Measurements from ENCODE around the gene UBAP2L.

Gene UBAP2L

DNA sequence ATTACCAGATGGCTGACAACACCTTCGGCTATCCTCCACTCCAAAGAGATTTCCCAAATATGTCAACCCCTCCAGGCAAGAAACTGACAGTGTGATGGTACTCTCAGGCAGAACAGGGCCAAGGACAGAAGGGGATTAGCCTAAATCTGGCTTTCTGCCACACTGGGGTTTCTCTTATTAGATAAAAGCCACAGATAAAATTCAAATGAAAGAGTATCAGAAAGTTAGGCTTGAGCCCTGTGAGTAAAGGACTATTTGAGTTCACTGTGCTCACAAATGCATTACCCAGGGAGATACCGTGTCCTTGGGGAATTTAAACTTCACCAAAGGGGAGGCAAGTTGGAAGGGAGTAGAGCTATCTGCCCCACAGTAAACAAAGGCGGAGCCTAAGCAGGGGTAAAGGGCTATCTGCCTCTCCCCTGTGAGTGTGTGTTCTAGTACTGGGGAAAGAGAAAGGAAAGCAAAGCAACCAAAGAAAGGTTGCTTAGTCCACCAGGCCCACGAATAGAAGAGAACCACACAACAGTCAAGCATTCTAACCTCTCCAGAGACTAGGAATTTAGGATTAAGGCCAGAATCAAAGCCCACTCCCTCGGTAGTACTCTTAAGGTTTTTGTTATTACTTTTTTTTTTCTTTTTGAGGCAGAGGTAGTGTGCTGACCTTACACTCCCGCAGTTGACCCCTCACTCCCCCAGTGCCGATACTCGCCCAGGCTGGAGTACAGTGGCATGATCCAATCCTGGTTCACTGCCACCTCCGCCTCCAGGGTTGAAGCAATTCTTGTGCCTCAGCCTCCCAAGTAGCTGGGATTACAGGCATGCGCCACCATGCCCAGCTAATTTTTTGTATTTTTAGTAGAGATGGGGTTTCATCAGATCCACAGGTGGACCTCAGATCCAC lies 41.6 kb upstream of the UBAP2L start:
- Histone ChIP-seq H4K20me1 (ENCODE audit: insufficient read depth, low read length, poor library complexity, severe bottlenecking) (peaks cover 75% of the 10 kb centered on the region), H2AFZ (ENCODE audit: low read length) (no peak overlapping the region), H3F3A (ENCODE audit: low read depth) (peaks cover 21% of the 10 kb centered on the region), H3K4me1 (ENCODE audit: insufficient read depth, low read length, poor library complexity, severe bottlenecking) (peaks cover 56% of the 10 kb centered on the region), H3K79me2 (ENCODE audit: insufficient read depth, low read length) (peaks cover 83% of the 10 kb centered on the region), H3K27me3 (ENCODE audit: insufficient read depth, low read length, poor library complexity, severe bottlenecking) (no peaks in the 10 kb centered on the region), H3K9me2 (replicated peaks; ENCODE audit: low read depth, low read length) (no peaks in the 10 kb centered on the region), H3K36me3 (ENCODE audit: insufficient read depth, low read length) (peaks cover 18% of the 10 kb centered on the region), H3K9ac (ENCODE audit: low read depth, low read length, poor library complexity, severe bottlenecking) (peak overlapping the region; percentile 96), H3K4me2 (ENCODE audit: low read depth, low read length, poor library complexity, severe bottlenecking) (peak overlapping the region; percentile 88), H3K9me3 (ENCODE audit: insufficient read depth, low read depth, low read length) (no peaks in the 10 kb centered on the region), H3K4me3 (ENCODE audit: low read length, poor library complexity, severe bottlenecking) (peak overlapping the region; percentile 97)
- TF ChIP-seq EZH2phosphoT487 (IDR thresholded peaks at IDR 0.05; ENCODE audit: borderline replicate concordance) (no peak), CTCF (conservative IDR thresholded peaks at IDR 0.05; ENCODE audit: low read length) (no peak)

DNA sequence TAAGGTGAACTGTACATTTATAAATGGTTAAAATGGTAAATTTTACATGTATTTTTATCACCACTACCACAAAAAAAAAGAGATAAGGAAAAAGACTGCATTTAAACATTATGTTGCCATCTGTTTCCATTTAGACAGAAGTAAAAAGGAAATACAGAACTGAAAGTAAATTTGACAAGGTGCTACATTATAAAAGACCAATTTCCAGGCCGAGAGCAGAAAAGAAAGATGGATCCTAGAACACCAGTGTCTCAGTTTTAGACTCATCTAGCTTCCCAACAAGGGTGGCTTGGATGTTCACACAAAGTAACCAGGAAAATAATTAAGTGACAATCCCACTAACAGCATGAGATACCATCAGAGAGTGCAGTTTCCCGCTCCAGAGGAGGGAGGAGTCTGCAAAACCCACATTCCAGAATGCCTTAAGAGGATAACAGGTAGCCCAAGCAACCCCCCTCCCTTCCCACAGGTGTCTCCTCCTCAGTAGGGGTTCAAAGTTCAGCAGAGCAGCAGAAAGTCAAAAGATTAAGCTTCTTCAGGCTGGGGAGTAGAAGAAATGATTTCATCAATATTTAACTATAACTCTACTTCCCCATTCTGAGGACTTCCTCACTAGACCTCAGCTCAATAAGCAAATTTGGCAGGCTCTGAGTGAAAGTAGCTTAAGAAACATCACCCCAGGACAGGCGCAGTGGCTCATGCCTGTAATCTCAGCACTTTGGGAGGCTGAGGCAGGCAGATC lies 40.6 kb upstream of the UBAP2L start:
- TF ChIP-seq CTCF (conservative IDR thresholded peaks at IDR 0.05; ENCODE audit: low read length) (no peak), EZH2phosphoT487 (IDR thresholded peaks at IDR 0.05; ENCODE audit: borderline replicate concordance) (no peak)
- Histone ChIP-seq H3K9ac (ENCODE audit: low read depth, low read length, poor library complexity, severe bottlenecking) (peak overlapping the region; percentile 96), H3F3A (ENCODE audit: low read depth) (peaks cover 21% of the 10 kb centered on the region), H3K9me3 (ENCODE audit: insufficient read depth, low read depth, low read length) (no peaks in the 10 kb centered on the region), H3K79me2 (ENCODE audit: insufficient read depth, low read length) (peaks cover 74% of the 10 kb centered on the region), H2AFZ (ENCODE audit: low read length) (no peak overlapping the region), H4K20me1 (ENCODE audit: insufficient read depth, low read length, poor library complexity, severe bottlenecking) (peaks cover 68% of the 10 kb centered on the region), H3K9me2 (replicated peaks; ENCODE audit: low read depth, low read length) (no peaks in the 10 kb centered on the region), H3K36me3 (ENCODE audit: insufficient read depth, low read length) (peaks cover 10% of the 10 kb centered on the region), H3K4me1 (ENCODE audit: insufficient read depth, low read length, poor library complexity, severe bottlenecking) (peaks cover 56% of the 10 kb centered on the region), H3K4me3 (ENCODE audit: low read length, poor library complexity, severe bottlenecking) (peak overlapping the region; percentile 97), H3K4me2 (ENCODE audit: low read depth, low read length, poor library complexity, severe bottlenecking) (peak overlapping the region; percentile 88), H3K27me3 (ENCODE audit: insufficient read depth, low read length, poor library complexity, severe bottlenecking) (no peaks in the 10 kb centered on the region)

GRCh38 chr1:154181944-154182343 lies 38.8 kb upstream of the UBAP2L start:
- Histone ChIP-seq H3K4me3 (ENCODE audit: low read length, poor library complexity, severe bottlenecking) (peak overlapping the region; percentile 97), H3K4me2 (ENCODE audit: low read depth, low read length, poor library complexity, severe bottlenecking) (peak overlapping the region; percentile 88), H3K9ac (ENCODE audit: low read depth, low read length, poor library complexity, severe bottlenecking) (peak overlapping the region; percentile 96), H3K36me3 (ENCODE audit: insufficient read depth, low read length) (no peaks in the 10 kb centered on the region; the same call in 1 of the 2 replicates), H2AFZ (ENCODE audit: low read length) (no peak overlapping the region), H3K27me3 (ENCODE audit: insufficient read depth, low read length, poor library complexity, severe bottlenecking) (no peaks in the 10 kb centered on the region), H3K79me2 (ENCODE audit: insufficient read depth, low read length) (peaks cover 56% of the 10 kb centered on the region), H3K4me1 (ENCODE audit: insufficient read depth, low read length, poor library complexity, severe bottlenecking) (peaks cover 41% of the 10 kb centered on the region), H3F3A (ENCODE audit: low read depth) (peaks cover 15% of the 10 kb centered on the region), H3K9me2 (replicated peaks; ENCODE audit: low read depth, low read length) (no peaks in the 10 kb centered on the region), H4K20me1 (ENCODE audit: insufficient read depth, low read length, poor library complexity, severe bottlenecking) (peaks cover 51% of the 10 kb centered on the region), H3K9me3 (ENCODE audit: insufficient read depth, low read depth, low read length) (no peaks in the 10 kb centered on the region)
- TF ChIP-seq CTCF (conservative IDR thresholded peaks at IDR 0.05; ENCODE audit: low read length) (no peak), EZH2phosphoT487 (IDR thresholded peaks at IDR 0.05; ENCODE audit: borderline replicate concordance) (no peak)
